ELR (cell line): Measurements from ENCODE around the gene PLPP6.

Experiments used
- DNase-seq: peaks from one replicate; pipeline ENCODE4 v3.0.0-alpha.2; 2015; ENCODE audit warnings: low read depth

PLPP6 gene

DNA sequence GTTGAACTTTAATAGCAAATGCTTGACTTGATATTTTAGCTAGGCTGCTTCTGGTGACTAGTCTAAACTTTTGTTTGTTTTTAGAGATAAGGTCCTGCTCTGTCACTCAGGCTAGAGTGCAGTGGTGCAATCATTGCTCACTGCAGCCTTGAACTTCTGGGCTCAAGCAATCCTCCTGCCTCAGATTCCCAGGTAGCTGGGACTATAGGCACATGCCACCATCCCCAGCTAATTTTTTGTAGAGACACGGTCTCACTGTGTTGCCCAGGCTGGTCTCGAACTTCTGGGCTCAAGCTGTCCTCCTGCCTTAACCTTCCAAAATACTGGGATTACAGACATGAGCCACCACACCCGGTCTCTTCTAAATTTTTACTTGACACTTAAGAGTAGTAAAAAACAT lies 38.0 kb downstream of the PLPP6 start:
- DNase-seq: no peak

DNA sequence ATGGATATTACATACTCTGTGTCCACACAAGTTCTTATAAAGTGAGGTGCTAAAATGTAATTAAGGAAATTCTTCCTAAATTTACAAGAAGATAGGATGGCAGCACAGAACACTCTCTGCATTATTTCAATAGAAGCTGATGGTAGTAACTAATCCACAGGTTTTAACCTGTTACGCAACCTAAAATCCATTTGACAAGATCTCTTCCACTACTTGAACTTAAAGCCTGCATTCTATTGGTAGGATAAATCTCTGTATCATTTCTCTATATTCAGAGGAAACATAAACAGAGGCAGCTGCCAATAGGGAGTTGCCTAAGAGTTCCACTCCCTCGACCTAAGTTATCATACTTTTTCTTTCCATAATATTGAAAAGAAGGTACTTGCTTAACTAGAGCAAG lies 38.8 kb downstream of the PLPP6 start:
- DNase-seq: no peak

- no peak for DNase-seq
These were observed 39.4 kb downstream of the PLPP6 start for GRCh38 chr9:4701526-4701925.

- peak; percentile 57 for DNase-seq
These were observed 42.0 kb downstream of the PLPP6 start for GRCh38 chr9:4704129-4704528.

DNA sequence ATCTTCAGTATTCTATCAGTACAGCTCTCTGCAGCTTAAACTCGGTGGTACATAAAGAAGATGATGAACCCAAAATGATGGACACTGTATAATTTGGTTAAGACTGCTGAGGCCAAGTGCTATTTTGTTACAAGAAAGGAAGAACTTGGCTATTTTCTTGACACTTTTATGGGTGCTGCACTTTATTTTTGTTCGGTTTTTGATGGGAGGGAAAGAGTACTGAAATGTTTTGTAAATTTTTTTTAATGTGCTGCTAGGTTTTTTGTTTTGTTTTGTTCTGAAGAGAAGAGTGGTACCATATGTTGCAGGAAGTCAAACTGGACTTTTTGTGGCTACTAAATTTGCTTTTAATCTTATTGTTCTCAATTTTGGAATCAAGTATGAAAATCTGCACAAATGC lies 43.9 kb downstream of the PLPP6 start:
- DNase-seq: no peak

DNA sequence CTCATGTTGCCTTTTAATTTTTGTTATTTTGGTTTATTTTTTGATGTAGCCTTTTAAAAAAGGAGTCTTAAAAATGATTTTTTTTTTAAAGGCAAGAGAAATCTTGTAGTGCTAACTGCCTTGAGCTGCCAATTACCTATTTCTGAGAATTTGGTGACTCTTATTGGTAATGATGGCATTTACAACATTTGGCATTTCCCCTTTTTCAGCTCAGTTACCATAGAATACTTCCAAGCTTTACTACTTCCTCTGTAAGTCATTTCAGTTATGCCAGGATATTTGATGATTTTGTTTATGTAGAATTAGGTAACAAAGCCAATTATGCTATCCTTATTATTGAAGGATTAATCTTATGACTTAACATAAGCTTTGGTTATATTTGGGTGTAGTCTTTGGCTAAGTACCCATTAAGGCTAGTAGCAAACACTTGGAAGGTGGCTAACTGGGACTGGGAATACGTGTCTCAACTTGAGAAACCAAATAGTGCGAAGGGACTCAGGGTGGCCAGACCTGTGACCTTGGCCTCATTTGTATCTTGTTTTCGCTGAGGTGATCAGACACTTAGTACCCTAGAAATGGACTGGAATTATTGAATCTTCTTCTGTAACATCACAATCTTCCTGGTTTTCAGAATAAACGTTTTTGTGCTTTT lies 45.0 kb downstream of the PLPP6 start:
- no peak for DNase-seq

GRCh38 chr9:4709380-4709779 lies 47.3 kb downstream of the PLPP6 start:
- DNase-seq: no peak

GRCh38 chr9:4713849-4714248 lies 51.8 kb downstream of the PLPP6 start:
- DNase-seq: no peak

- DNase-seq: no peak
These were observed 52.3 kb downstream of the PLPP6 start for GRCh38 chr9:4714266-4715016.
